Measurements from ENCODE around the gene ZEB2. TPM values are rescaled to one million over a fixed set of nuclear protein-coding genes. Genes with fewer than 3 reads are reported as not detected.

The ZEB2 gene
- total RNA-seq, 1 experiment from 2014 or later, result 1.2 TPM

- Histone ChIP-seq H3K4ac (ENCODE audit: low read depth, low read length) (no peak overlapping the region), H2BK120ac (ENCODE audit: low read depth, low read length, poor library complexity, severe bottlenecking) (no peak overlapping the region), H3T11ph (ENCODE audit: low read length) (no peak overlapping the region), H4K91ac (ENCODE audit: insufficient read length, low read depth, low read length) (no peak overlapping the region), H3K27ac (ENCODE audit: insufficient read length, low read depth, low read length) (no peak overlapping the region), H4K20me1 (ENCODE audit: control insufficient read depth, insufficient read depth, insufficient read length) (no peaks in the 10 kb centered on the region), H3K79me2 (ENCODE audit: insufficient read depth, low read length) (no peaks in the 10 kb centered on the region), H3K9me3 (ENCODE audit: control insufficient read depth, low read depth, low read length) (no peaks in the 10 kb centered on the region), H3K14ac (ENCODE audit: insufficient read depth, low read length) (no peak overlapping the region), H3K4me1 (ENCODE audit: insufficient read depth, low read length) (no peaks in the 10 kb centered on the region), H2BK5ac (ENCODE audit: insufficient read length, low read length) (no peak overlapping the region), H3K23ac (ENCODE audit: insufficient read length, low read depth, low read length) (no peak overlapping the region), H3K18ac (ENCODE audit: insufficient read length, low read depth, low read length) (no peak overlapping the region), H3K79me1 (ENCODE audit: insufficient read depth, low read depth, low read length, poor library complexity, severe bottlenecking) (no peaks in the 10 kb centered on the region), H2BK12ac (ENCODE audit: insufficient read length, low read depth, low read length) (no peak overlapping the region), H3K9ac (ENCODE audit: extremely low read depth, insufficient read length, low read length) (no peak overlapping the region), H3K27me3 (ENCODE audit: insufficient read depth, low read length) (no peaks in the 10 kb centered on the region), H2AK5ac (ENCODE audit: insufficient read length, low read length) (no peak overlapping the region), H3K4me2 (ENCODE audit: insufficient read depth, insufficient read length, low read length) (no peak overlapping the region), H3K56ac (ENCODE audit: insufficient read length, low read depth, low read length) (no peak overlapping the region), H2BK15ac (ENCODE audit: low read depth, low read length) (no peak overlapping the region), H4K5ac (ENCODE audit: insufficient read length, low read depth, low read length) (no peak overlapping the region), H2BK20ac (ENCODE audit: low read depth, low read length, poor library complexity, severe bottlenecking) (no peak overlapping the region), H4K8ac (replicated peaks; ENCODE audit: insufficient read length, low read depth, low read length) (no peak overlapping the region), H3K23me2 (ENCODE audit: insufficient read length, low read depth, low read length, poor library complexity, severe bottlenecking) (no peaks in the 10 kb centered on the region), H2AFZ (ENCODE audit: low read length) (no peak overlapping the region)
- Mint-ChIP-seq H3K9me3 (no peaks in the 10 kb centered on the region), H3K27me3 (ENCODE audit: low read depth) (peaks cover 2% of the 10 kb centered on the region), H3K4me3 (no peak overlapping the region), H3K27ac (no peak overlapping the region; a peak in 2 of 7 replicates), H3K36me3 (ENCODE audit: insufficient read depth in 1 of 3, low read depth in 3 of 3) (no peaks in the 10 kb centered on the region), H3K4me1 (peaks cover 17 to 18% of the 10 kb centered on the region in 2 experiments)
- no peak for DNase-seq
- TF ChIP-seq CTCF (conservative IDR thresholded peaks at IDR 0.05), result no peak
- no CpG with 5 or more reads among the region's 9 CpGs for WGBS (ENCODE audit: extremely low coverage, insufficient read length, low lambda C conversion rate)
Measured at GRCh38 chr2:144461308-144461766, 58.6 kb downstream of the ZEB2 start.

Data from H9 (cell line).